HG02884 (cell line): ENCODE results near the gene METTL23.
"Not testable (repeated sequence)": the region's sequence is repeated elsewhere in the genome, so short reads cannot be mapped to it uniquely, and the experiment has no call there.

Source experiments
- ATAC-seq: cut with Tn5 transposase; IDR thresholded peaks from one replicate; pipeline ENCODE4 v1.9.1; 2021; ENCODE audit warnings: mild to moderate bottlenecking, moderate library complexity; ENCODE audit not compliant: unreplicated experiment

METTL23 gene

GRCh38 chr17:76695059-76695831 lies 31.4 kb upstream of the METTL23 start:
- no peak for ATAC-seq

- no peak for ATAC-seq
Measured at GRCh38 chr17:76696763-76697701, 29.6 kb upstream of the METTL23 start.

- ATAC-seq, result no peak
Measured at GRCh38 chr17:76697702-76698465, 28.8 kb upstream of the METTL23 start.

- ATAC-seq, result not testable (repeated sequence)
Measured at GRCh38 chr17:76698466-76698977, 28.1 kb upstream of the METTL23 start.

- ATAC-seq, result no peak
Measured at GRCh38 chr17:76700270-76700616, 26.4 kb upstream of the METTL23 start.

- no peak for ATAC-seq
Measured at GRCh38 chr17:76700617-76701470, 25.8 kb upstream of the METTL23 start.

DNA sequence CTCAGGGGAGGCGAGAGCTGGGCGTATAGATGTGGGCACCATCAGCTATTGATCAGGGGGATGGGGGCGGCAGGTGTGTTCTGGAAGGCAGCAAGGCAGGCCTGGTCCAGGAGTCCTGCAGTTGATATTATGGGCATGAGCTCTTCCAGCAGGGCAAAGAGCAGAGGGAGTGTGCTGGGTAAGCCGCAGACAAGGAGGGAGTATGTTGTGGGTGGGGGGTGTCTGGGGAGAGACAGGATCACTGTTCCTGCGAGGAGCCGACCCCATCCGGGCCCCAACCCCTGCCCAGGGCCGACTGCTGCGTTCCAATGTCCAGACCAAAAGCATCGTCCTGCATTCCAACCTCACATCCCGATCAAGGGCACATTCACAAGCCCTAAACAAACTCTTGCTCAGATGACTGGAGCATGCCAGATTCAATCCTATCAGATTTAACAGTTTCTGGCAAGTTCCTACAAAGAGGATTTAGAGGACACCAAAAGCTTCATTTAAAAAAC lies 25.1 kb upstream of the METTL23 start:
- ATAC-seq, result no peak

- ATAC-seq, result no peak
Measured at GRCh38 chr17:76702076-76702475, 24.6 kb upstream of the METTL23 start.

GRCh38 chr17:76702941-76703637 lies 23.6 kb upstream of the METTL23 start:
- no peak for ATAC-seq

- ATAC-seq, result no peak
Measured at GRCh38 chr17:76704805-76705204, 21.8 kb upstream of the METTL23 start.

GRCh38 chr17:76706817-76707216 lies 19.8 kb upstream of the METTL23 start:
- ATAC-seq, result no peak

- no peak for ATAC-seq
Measured at GRCh38 chr17:76707985-76708807, 18.4 kb upstream of the METTL23 start.

- ATAC-seq, result no peak
Measured at GRCh38 chr17:76709077-76709950, 17.3 kb upstream of the METTL23 start.

GRCh38 chr17:76709951-76710862 lies 16.4 kb upstream of the METTL23 start:
- not testable (repeated sequence) for ATAC-seq

- no peak for ATAC-seq
Measured at GRCh38 chr17:76710863-76711611, 15.6 kb upstream of the METTL23 start, which contains the start of gene MXRA7. Gene MXRA7, minus strand, starts transcription at chr17:76710965. Its CDS starts 19 bp downstream, at chr17:76710946.

- not testable (repeated sequence) for ATAC-seq
Measured at GRCh38 chr17:76712321-76712720, 14.3 kb upstream of the METTL23 start.
